ENCODE results near the gene LSM3.

The LSM3 gene

GRCh38 chr3:14188041-14188754 is 9.6 kb downstream of the LSM3 start:
- DNase-seq (ENCODE audit: extremely low read depth in 1 of 2, low read depth in 1 of 2), result no peak

- DNase-seq (ENCODE audit: extremely low read depth in 1 of 2, low read depth in 1 of 2), result no peak
Measured at GRCh38 chr3:14194865-14195264, 16.2 kb downstream of the LSM3 start.

GRCh38 chr3:14199641-14200040 is 21.0 kb downstream of the LSM3 start:
- DNase-seq (ENCODE audit: extremely low read depth in 1 of 2, low read depth in 1 of 2), result no peak

GRCh38 chr3:14200276-14200675 is 21.7 kb downstream of the LSM3 start:
- no peak for DNase-seq (ENCODE audit: extremely low read depth in 1 of 2, low read depth in 1 of 2)

- DNase-seq (ENCODE audit: extremely low read depth in 1 of 2, low read depth in 1 of 2), result no peak
Measured at GRCh38 chr3:14200841-14201240, 22.2 kb downstream of the LSM3 start.

GRCh38 chr3:14201940-14202684 is 23.5 kb downstream of the LSM3 start:
- no peak for DNase-seq (ENCODE audit: extremely low read depth in 1 of 2, low read depth in 1 of 2)

- no peak for DNase-seq (ENCODE audit: extremely low read depth in 1 of 2, low read depth in 1 of 2)
Measured at GRCh38 chr3:14202874-14203520, 24.4 kb downstream of the LSM3 start.

- no peak for DNase-seq (ENCODE audit: extremely low read depth in 1 of 2, low read depth in 1 of 2)
Measured at GRCh38 chr3:14203521-14204079, 25.0 kb downstream of the LSM3 start.

- DNase-seq (ENCODE audit: extremely low read depth in 1 of 2, low read depth in 1 of 2), result no peak
Measured at GRCh38 chr3:14204515-14205284, 26.1 kb downstream of the LSM3 start.

GRCh38 chr3:14206548-14207177 is 28.0 kb downstream of the LSM3 start:
- DNase-seq (ENCODE audit: extremely low read depth in 1 of 2, low read depth in 1 of 2), result no peak

GRCh38 chr3:14208168-14208567 is 29.6 kb downstream of the LSM3 start:
- DNase-seq (ENCODE audit: extremely low read depth in 1 of 2, low read depth in 1 of 2), result no peak

- DNase-seq (ENCODE audit: extremely low read depth in 1 of 2, low read depth in 1 of 2), result no peak
Measured at GRCh38 chr3:14208977-14209394, 30.4 kb downstream of the LSM3 start.

GRCh38 chr3:14209581-14210289 is 31.1 kb downstream of the LSM3 start:
- no peak for DNase-seq (ENCODE audit: extremely low read depth in 1 of 2, low read depth in 1 of 2)

GRCh38 chr3:14210290-14210688 is 31.7 kb downstream of the LSM3 start:
- no peak for DNase-seq (ENCODE audit: extremely low read depth in 1 of 2, low read depth in 1 of 2)

GRCh38 chr3:14210843-14211594 is 32.4 kb downstream of the LSM3 start:
- no peak for DNase-seq (ENCODE audit: extremely low read depth in 1 of 2, low read depth in 1 of 2)

GRCh38 chr3:14211621-14212020 is 33.0 kb downstream of the LSM3 start:
- no peak for DNase-seq (ENCODE audit: extremely low read depth in 1 of 2, low read depth in 1 of 2)

GRCh38 chr3:14212032-14212431 is 33.4 kb downstream of the LSM3 start:
- DNase-seq (ENCODE audit: extremely low read depth in 1 of 2, low read depth in 1 of 2), result no peak

- DNase-seq (ENCODE audit: extremely low read depth in 1 of 2, low read depth in 1 of 2), result no peak
Measured at GRCh38 chr3:14213066-14213774, 34.6 kb downstream of the LSM3 start.

All from stimulated activated CD8-positive, alpha-beta memory T cell treated with anti-CD3 and anti-CD28 coated beads, Interleukin-7, amount 100 ng/mL, for 48 hours (primary cell).